H9 (cell line): ENCODE results near the gene CTNNA1. TPM values are rescaled to one million over a fixed set of nuclear protein-coding genes. Genes with fewer than 3 reads are reported as not detected.

Experiments used
- DNase-seq: peaks from one replicate; pipeline ENCODE4 v3.0.0-alpha.2; 2017
- H2AFZ ChIP-seq: one replicate; pipeline ENCODE4 v1.6.1; 2013; ENCODE audit warnings: mild to moderate bottlenecking, low read length, control low read depth, moderate library complexity
- H2AK5ac ChIP-seq: 2 replicates; pipeline ENCODE4 v1.6.1; 2013; ENCODE audit warnings: low read length, control low read depth, mixed read lengths; ENCODE audit not compliant: insufficient read length
- H2BK120ac ChIP-seq: one replicate; pipeline ENCODE4 v1.6.1; 2013; ENCODE audit warnings: low read depth, mild to moderate bottlenecking, low read length, control low read depth, inconsistent platforms; ENCODE audit not compliant: poor library complexity, severe bottlenecking
- H2BK12ac ChIP-seq: 2 replicates; pipeline ENCODE4 v1.6.1; 2013; ENCODE audit warnings: low read length, control low read depth, mixed read lengths, low read depth; ENCODE audit not compliant: insufficient read length
- H2BK15ac ChIP-seq: 2 replicates; pipeline ENCODE4 v1.6.1; 2013; ENCODE audit warnings: low read depth, low read length, control low read depth
- H2BK20ac ChIP-seq: one replicate; pipeline ENCODE4 v1.6.1; 2013; ENCODE audit warnings: low read depth, mild to moderate bottlenecking, low read length, control low read depth, inconsistent platforms; ENCODE audit not compliant: poor library complexity, severe bottlenecking
- H2BK5ac ChIP-seq: 2 replicates; pipeline ENCODE4 v1.6.1; 2013; ENCODE audit warnings: low read length, control low read depth, mixed read lengths; ENCODE audit not compliant: insufficient read length
- H3K14ac ChIP-seq: 2 replicates; pipeline ENCODE4 v1.6.1; 2013; ENCODE audit warnings: low read length, control low read depth; ENCODE audit not compliant: insufficient read depth
- H3K18ac ChIP-seq: 2 replicates; pipeline ENCODE4 v1.6.1; 2013; ENCODE audit warnings: low read depth, mild to moderate bottlenecking, mixed read lengths, low read length, control low read depth; ENCODE audit not compliant: insufficient read length
- H3K23ac ChIP-seq: 2 replicates; pipeline ENCODE4 v1.6.1; 2013; ENCODE audit warnings: low read length, control low read depth, mixed read lengths, low read depth; ENCODE audit not compliant: insufficient read length
- H3K23me2 ChIP-seq: 2 replicates; pipeline ENCODE4 v1.6.1; 2013; ENCODE audit warnings: low read depth, mild to moderate bottlenecking, mixed read lengths, low read length, control low read depth; ENCODE audit not compliant: insufficient read length, poor library complexity, severe bottlenecking
- H3K27ac ChIP-seq: 2 replicates; pipeline ENCODE4 v1.5.1; 2013; ENCODE audit warnings: low read length, control low read depth, mixed read lengths, low read depth; ENCODE audit not compliant: insufficient read length
- H3K27me3 ChIP-seq: 2 replicates; pipeline ENCODE4 v1.6.1; 2013; ENCODE audit warnings: low read length, control low read depth, inconsistent platforms; ENCODE audit not compliant: insufficient read depth
- H3K4ac ChIP-seq: 2 replicates; pipeline ENCODE4 v1.6.1; 2013; ENCODE audit warnings: low read depth, mild to moderate bottlenecking, control low read depth, inconsistent platforms, low read length, moderate library complexity
- H3K4me1 ChIP-seq: 2 replicates; pipeline ENCODE4 v1.6.1; 2013; ENCODE audit warnings: low read length, control low read depth, inconsistent platforms; ENCODE audit not compliant: insufficient read depth
- H3K4me2 ChIP-seq: 2 replicates; pipeline ENCODE4 v1.6.1; 2013; ENCODE audit warnings: low read length, control low read depth, mixed read lengths; ENCODE audit not compliant: insufficient read length, insufficient read depth
- H3K56ac ChIP-seq: 2 replicates; pipeline ENCODE4 v1.6.1; 2013; ENCODE audit warnings: low read depth, mild to moderate bottlenecking, mixed read lengths, low read length, control low read depth; ENCODE audit not compliant: insufficient read length
- H3K79me1 ChIP-seq: 2 replicates; pipeline ENCODE4 v1.6.1; 2013; ENCODE audit warnings: low read depth, mild to moderate bottlenecking, moderate library complexity, low read length, control low read depth, inconsistent platforms; ENCODE audit not compliant: insufficient read depth, poor library complexity, severe bottlenecking
- H3K79me2 ChIP-seq: 2 replicates; pipeline ENCODE4 v1.6.1; 2013; ENCODE audit warnings: low read length, control low read depth, inconsistent platforms; ENCODE audit not compliant: insufficient read depth
- H3K9ac ChIP-seq: 2 replicates; pipeline ENCODE4 v1.6.1; 2013; ENCODE audit warnings: low read length, control low read depth, mixed read lengths; ENCODE audit not compliant: insufficient read length; ENCODE audit errors: extremely low read depth
- H3K9me3 ChIP-seq: one replicate; pipeline ENCODE4 v1.6.1; 2013; ENCODE audit warnings: low read depth, low read length, inconsistent platforms; ENCODE audit not compliant: control insufficient read depth
- H3T11ph ChIP-seq: one replicate; pipeline ENCODE4 v1.6.1; 2013; ENCODE audit warnings: mild to moderate bottlenecking, low read length, control low read depth, inconsistent platforms
- H4K20me1 ChIP-seq: one replicate; pipeline ENCODE4 v1.6.1; 2013; ENCODE audit not compliant: control insufficient read depth, insufficient read length, insufficient read depth
- H4K5ac ChIP-seq: 2 replicates; pipeline ENCODE4 v1.6.1; 2013; ENCODE audit warnings: low read depth, mild to moderate bottlenecking, mixed read lengths, low read length, control low read depth; ENCODE audit not compliant: insufficient read length
- H4K8ac ChIP-seq: replicated peaks from 2 replicates; pipeline ENCODE4 v1.6.1; 2013; ENCODE audit warnings: low read length, control low read depth, mixed read lengths, low read depth; ENCODE audit not compliant: insufficient read length
- H4K91ac ChIP-seq: 2 replicates; pipeline ENCODE4 v1.6.1; 2013; ENCODE audit warnings: low read depth, mild to moderate bottlenecking, moderate library complexity, mixed read lengths, low read length, control low read depth; ENCODE audit not compliant: insufficient read length
- H3K27ac Mint-ChIP-seq, 3 experiments: 2 replicates in 2 of 3; 3 replicates in 1 of 3; pipeline ENCODE4 v1.8.0; 2020 to 2021; ENCODE audit warnings: mixed read lengths in 3 of 3, mild to moderate bottlenecking in 1 of 3, moderate library complexity in 1 of 3
- H3K27me3 Mint-ChIP-seq: 2 replicates; pipeline ENCODE4 v1.8.0; 2021; ENCODE audit warnings: low read depth, mild to moderate bottlenecking, moderate library complexity, mixed read lengths
- H3K36me3 Mint-ChIP-seq, 3 experiments: 2 replicates in 2 of 3; 3 replicates in 1 of 3; pipeline ENCODE4 v1.8.0; 2020 to 2021; ENCODE audit warnings: low read depth in 3 of 3, mixed read lengths in 3 of 3; ENCODE audit not compliant: insufficient read depth in 1 of 3
- H3K4me1 Mint-ChIP-seq, 2 experiments: 2 replicates each; pipeline ENCODE4 v1.8.0; 2020; ENCODE audit warnings: mixed read lengths in 2 of 2
- H3K4me3 Mint-ChIP-seq, 2 experiments: 2 replicates in 1 of 2; 3 replicates in 1 of 2; pipeline ENCODE4 v1.8.0; 2020 to 2021; ENCODE audit warnings: mild to moderate bottlenecking in 2 of 2, mixed read lengths in 2 of 2, moderate library complexity in 1 of 2
- H3K9me3 Mint-ChIP-seq, 2 experiments: 2 replicates in 1 of 2; 3 replicates in 1 of 2; pipeline ENCODE4 v1.8.0; 2020; ENCODE audit warnings: mild to moderate bottlenecking in 2 of 2, mixed read lengths in 2 of 2, moderate library complexity in 1 of 2
- CTCF ChIP-seq: fragments of 200-600 bp; sonication (generic); conservative IDR thresholded peaks from 3 replicates; pipeline ENCODE4 v1.8.0; 2021; ENCODE audit warnings: antibody characterized with exemption, mild to moderate bottlenecking
- WGBS: extraction: QIAGEN DNeasy Blood & Tissue Kit; methylation state at CpG from one replicate; pipeline ENCODE4 v1.1.7; 2013; ENCODE audit warnings: missing lambda C conversion rate, low lambda C conversion rate, mixed read lengths; ENCODE audit not compliant: insufficient read length; ENCODE audit errors: extremely low coverage; 5-methylcytosine and 5-hydroxymethylcytosine counted together
- total RNA-seq: library from RNA; stranded (reverse); gene quantifications from 2 replicates; pipeline ENCODE4 v1.2.1, GENCODE V29; 2021

The CTNNA1 gene
- total RNA-seq, 1 experiment from 2014 or later: 354 TPM

GRCh38 chr5:138706655-138707480 lies 46.4 kb upstream of the CTNNA1 start:
- Histone ChIP-seq H2AK5ac (no peak overlapping the region), H2BK120ac (no peak overlapping the region), H3K23me2 (no peaks in the 10 kb centered on the region), H3K79me2 (no peaks in the 10 kb centered on the region), H2BK15ac (no peak overlapping the region), H2BK20ac (no peak overlapping the region), H3K23ac (no peak overlapping the region), H3K56ac (no peak overlapping the region), H3K9me3 (no peaks in the 10 kb centered on the region), H3K27me3 (no peaks in the 10 kb centered on the region), H4K5ac (no peak overlapping the region), H4K8ac (no peak overlapping the region), H3K18ac (no peak overlapping the region), H3K27ac (no peak overlapping the region), H3K14ac (no peak overlapping the region), H3K4me2 (no peak overlapping the region), H3K4ac (no peak overlapping the region), H2BK12ac (no peak overlapping the region), H2BK5ac (no peak overlapping the region), H4K91ac (no peak overlapping the region), H3K9ac (no peak overlapping the region), H3K4me1 (peaks cover 14% of the 10 kb centered on the region; the same call in 1 of the 2 replicates), H3T11ph (no peak overlapping the region), H3K79me1 (no peaks in the 10 kb centered on the region), H2AFZ (no peak overlapping the region), H4K20me1 (no peaks in the 10 kb centered on the region)
- no peaks in the 10 kb centered on the region; the same call in 1 of the 2 replicates for H3K27me3 Mint-ChIP-seq
- no peak for TF ChIP-seq CTCF
- no peaks in the 10 kb centered on the region for H3K9me3 Mint-ChIP-seq
- peak overlapping the region in 1 of 3 experiments; percentile 15; a peak in 2 of 7 replicates for H3K27ac Mint-ChIP-seq
- no peaks in the 10 kb centered on the region for H3K36me3 Mint-ChIP-seq
- no peak overlapping the region for H3K4me3 Mint-ChIP-seq
- H3K4me1 Mint-ChIP-seq: peaks cover 43 to 60% of the 10 kb centered on the region in 2 experiments
- DNase-seq: peak; percentile 46
- WGBS: no CpG with 5 or more reads among the region's 10 CpGs
